GM19099 (cell line): ENCODE data around the gene DDX24.
A peak's percentile ranks its signal among the peaks of the same experiment; 100 is the strongest.

Experiments
- POLR2A ChIP-seq: IDR thresholded peaks from 3 replicates; pipeline ENCODE4 v1.6.1; 2011; ENCODE audit warnings: low read depth; ENCODE audit not compliant: insufficient read length; ENCODE audit errors: extremely low read depth

The DDX24 gene

GRCh38 chr14:94080621-94081385 is at the start of gene DDX24, which contains the start of gene IFI27L1:
Gene DDX24, minus strand, starts transcription at chr14:94081202. Its CDS starts 1,460 bp downstream, at chr14:94079742.
Gene IFI27L1, plus strand, starts transcription at chr14:94081310. Its CDS starts 15,628 bp downstream, at chr14:94096938.
- peak; percentile 95 for TF ChIP-seq POLR2A

GRCh38 chr14:94129758-94130414 is 48.9 kb upstream of the DDX24 start:
- TF ChIP-seq POLR2A = no peak

GRCh38 chr14:94129111-94129757 is 48.2 kb upstream of the DDX24 start, which contains the start of gene IFI27L2:
Gene IFI27L2, minus strand, starts transcription at chr14:94129604. Its CDS starts 40 bp downstream, at chr14:94129564.
- TF ChIP-seq POLR2A = peak; percentile 75

- TF ChIP-seq POLR2A = no peak
These were observed 47.3 kb upstream of the DDX24 start for GRCh38 chr14:94128216-94128839.

GRCh38 chr14:94127330-94127729 is 46.3 kb upstream of the DDX24 start:
- no peak for TF ChIP-seq POLR2A

- no peak for TF ChIP-seq POLR2A
These were observed 45.8 kb upstream of the DDX24 start for GRCh38 chr14:94126800-94127199.

GRCh38 chr14:94126419-94126677 is 45.3 kb upstream of the DDX24 start:
- TF ChIP-seq POLR2A = no peak

GRCh38 chr14:94125659-94126418 is 44.8 kb upstream of the DDX24 start:
- TF ChIP-seq POLR2A = no peak

- no peak for TF ChIP-seq POLR2A
These were observed 43.8 kb upstream of the DDX24 start for GRCh38 chr14:94124582-94125377.

GRCh38 chr14:94123868-94124267 is 42.9 kb upstream of the DDX24 start:
- no peak for TF ChIP-seq POLR2A

GRCh38 chr14:94123296-94123695 is 42.3 kb upstream of the DDX24 start:
- TF ChIP-seq POLR2A = no peak

GRCh38 chr14:94122438-94122837 is 41.4 kb upstream of the DDX24 start:
- no peak for TF ChIP-seq POLR2A

- TF ChIP-seq POLR2A = no peak
These were observed 40.5 kb upstream of the DDX24 start for GRCh38 chr14:94121485-94121884.
